GM21526 (cell line): ENCODE data around the gene TNFSF8.

Source experiments
- ATAC-seq: cut with Tn5 transposase; IDR thresholded peaks from one replicate; pipeline ENCODE4 v1.9.1; 2021; ENCODE audit warnings: moderate library complexity; ENCODE audit not compliant: unreplicated experiment, low FRiP score

Gene TNFSF8

DNA sequence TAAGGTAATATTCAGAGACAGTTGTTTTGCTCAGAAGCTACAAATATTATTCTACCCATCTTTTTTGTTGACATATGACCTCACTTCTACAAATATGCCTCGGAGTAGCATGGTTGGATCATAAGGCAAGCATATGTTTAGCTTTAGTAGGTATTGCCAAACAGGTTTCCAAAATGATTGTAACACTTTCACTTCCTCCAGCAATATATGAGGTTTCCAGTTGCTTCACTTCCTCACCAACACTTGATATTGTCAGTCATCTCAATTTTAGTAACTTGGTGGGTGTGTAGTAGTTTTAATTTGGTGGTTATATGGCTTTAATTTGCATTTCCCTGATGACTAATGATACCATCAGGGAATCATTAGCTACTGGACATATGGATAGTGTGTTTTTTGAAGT, 46.7 kb downstream of the TNFSF8 start:
- no peak for ATAC-seq

DNA sequence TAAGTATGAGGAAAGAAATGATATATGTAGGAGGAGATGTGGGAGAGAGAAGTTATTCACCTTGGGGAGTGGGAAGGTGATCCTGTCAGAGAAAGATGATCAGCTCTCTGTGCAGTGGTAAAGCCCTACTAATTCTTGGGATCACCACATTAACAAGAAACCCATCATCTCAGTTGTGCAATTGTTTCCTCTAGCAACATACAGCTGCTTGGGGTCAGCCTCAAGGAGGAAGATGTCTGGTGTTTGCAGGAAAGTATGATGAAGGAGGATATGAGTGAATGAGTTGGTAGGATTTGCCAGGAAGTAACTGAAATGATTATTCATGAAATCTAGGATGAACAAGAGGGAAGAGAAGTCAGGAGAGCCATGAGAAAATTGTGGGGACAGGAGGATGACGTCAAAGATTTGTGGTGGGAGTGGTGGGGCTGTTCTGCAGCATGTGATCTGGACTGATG, 50.1 kb downstream of the TNFSF8 start:
- ATAC-seq, result no peak

DNA sequence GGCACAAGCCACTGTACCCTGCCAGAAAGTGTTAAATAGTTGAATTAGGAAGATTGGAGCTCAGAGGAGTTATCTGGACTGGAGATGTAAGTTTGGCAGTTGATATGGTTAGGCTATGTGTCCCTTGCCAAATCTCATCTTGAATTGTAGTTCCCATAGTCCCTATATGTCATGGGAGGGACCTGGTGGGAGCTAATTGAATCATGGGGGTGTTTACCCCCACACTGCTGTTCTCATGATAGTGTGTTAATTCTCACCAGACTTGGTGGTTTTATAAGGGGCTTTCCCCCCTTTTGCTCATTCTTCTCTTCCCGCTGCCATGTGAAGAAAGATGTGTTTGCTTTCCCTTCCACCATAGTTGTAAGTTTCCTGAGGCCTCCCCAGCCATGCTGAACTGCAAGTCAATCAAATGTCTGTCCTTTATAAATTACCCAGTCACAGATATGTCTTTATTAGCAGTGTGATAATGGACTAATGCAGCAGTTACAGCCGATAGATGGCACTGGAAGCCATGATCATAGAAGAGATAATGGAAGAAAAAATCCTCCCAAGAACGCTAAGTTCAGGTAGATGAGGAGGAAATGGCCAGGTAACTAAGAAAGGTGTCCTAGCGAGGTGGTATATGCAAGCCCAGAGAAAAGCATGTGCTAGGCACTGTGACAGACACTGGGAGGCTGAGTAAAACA, 51.4 kb downstream of the TNFSF8 start:
- no peak for ATAC-seq

DNA sequence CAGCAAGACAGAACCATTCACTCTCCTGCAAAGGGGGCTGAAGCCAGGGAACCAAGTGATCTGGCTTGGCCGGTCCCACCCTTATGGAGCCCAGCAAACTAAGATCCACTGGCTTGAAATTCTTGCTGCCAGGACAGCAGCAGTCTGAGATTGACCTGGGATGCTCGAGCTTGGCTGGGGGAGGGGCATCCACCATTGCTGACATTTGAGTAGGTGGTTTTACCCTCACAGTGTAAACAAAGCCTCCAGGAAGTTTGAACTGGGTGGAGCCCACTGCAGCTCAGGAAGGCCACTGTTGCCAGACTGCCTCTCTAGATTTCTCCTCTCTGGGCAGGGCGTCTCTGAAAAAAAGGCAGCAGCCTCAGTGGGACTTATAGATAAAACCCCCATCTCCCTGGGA, 60.5 kb downstream of the TNFSF8 start:
- ATAC-seq, result no peak

DNA sequence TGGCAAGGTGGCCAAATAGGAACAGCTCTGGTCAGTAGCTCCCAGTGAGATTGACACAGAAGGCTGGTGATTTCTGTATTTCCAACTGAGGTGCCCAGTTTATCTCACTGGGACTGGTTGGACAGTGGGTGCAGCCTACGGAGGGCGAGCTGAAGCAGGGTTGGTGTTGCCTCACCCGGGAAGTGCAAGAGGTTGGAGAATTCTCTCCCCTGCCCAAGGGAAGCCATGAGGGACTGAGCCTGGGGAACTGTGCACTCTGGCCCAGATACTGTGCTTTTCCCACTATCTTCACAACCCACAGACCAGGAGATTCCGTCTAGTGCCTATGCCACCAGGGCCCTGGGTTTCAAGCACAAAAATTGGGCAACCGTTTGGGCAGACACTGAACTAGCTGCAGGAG, 61.0 kb downstream of the TNFSF8 start:
- ATAC-seq, result no peak

DNA sequence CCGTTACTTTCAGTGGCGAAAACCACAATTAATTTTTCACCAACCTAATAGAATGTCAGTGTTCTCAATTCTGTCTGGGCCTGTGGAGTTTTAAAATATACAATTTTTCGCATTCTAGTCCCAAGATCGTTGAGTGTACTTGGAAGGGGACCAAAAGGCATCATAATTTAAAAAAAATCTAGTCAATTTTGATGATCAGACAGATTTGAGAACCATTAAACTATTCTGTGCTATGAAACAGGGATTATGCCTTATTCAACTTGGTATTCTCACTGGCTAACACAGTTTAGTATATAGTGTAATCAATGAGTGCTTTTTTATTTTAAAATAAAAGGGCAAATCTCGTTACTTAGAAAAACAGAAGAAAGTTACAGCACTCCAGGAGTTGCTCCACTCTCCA, 63.1 kb downstream of the TNFSF8 start:
- no peak for ATAC-seq

DNA sequence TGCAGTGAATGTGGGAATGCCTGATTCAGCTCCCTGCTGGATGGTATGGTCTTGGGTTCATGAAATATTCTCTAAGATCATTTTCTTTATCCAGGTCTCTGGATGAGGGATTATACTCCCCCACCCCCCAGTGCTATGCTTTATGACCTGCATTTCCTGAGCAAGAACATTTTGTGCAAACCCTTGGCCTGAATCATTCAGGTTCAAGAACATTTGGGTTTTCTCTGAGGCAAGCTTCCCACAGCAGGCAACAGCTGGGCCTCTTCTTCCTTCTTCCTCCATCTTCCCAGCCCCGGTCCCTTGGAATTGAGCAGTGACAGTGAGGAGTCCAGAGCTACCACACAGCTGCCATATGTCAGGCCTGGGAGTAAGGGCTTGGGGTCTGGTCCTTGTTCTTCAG, 65.9 kb downstream of the TNFSF8 start:
- no peak for ATAC-seq

DNA sequence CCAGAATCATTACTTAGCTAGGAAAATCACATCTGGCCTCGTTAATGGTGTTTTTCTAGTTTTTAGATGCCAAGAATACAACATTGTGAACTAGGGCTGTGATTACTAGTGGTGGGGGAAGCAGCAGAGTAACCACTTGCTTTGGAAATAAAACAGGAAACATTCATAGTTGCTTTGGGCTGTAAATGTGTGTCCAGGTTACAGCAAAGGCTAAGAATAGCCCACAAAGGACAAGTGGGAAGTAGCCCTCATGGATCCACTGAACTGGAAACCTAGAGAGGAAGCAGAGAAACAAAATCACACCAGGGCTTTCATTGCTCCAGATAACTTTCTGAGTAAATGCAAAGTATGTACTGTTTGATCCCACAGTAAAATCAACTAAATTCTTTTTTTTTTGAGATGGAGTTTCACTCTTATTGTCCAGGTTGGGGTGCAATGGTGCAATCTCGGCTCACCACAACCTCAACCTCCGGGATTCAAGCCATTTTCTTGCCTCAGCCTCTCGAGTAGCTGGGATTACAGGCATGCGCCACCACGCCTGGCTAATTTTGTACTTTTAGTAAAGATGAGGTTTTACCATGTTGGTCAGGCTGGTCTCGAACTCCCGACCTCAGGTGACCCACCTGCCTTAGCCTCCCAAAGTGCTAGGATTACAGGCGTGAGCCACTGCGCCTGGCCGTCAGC, 68.3 kb downstream of the TNFSF8 start:
- ATAC-seq, result no peak

DNA sequence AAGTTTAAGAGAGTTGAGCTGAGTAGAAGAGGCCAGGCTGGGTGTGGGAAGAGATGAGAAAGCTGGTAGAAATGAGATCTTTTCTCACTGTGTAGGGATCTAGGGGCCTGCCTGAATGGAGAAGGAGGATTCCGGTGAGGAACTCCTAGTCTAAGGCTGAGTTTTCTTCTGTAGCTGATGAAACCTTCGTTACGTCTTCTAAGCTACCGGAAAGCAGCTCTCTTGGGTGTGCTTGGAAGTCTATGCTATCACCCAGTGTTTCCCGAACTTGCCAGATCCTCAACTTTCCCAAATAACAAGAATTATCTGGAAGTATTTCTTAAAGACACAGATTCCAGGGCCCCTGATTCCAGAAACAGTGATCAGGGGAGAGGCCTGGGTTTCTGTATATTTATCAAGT, 69.1 kb downstream of the TNFSF8 start:
- ATAC-seq, result no peak

DNA sequence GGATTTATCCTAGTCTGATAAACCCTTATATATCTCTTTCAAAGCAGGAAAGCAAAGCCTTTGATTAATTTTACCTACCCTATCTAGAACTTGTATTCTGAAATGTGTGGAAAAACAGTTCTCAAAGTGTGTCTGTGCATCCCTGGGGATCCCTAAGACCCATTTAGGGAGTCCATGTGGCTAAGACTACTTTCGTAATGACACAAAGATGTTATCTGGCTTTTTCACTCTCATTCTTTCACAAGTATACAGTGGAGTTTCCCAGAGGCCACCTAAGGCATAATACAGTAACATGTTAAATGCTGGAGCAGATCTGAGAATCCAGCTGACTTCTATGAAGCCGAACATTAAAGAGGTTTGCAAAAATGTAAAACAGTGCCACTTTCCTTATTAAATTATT, 70.2 kb downstream of the TNFSF8 start:
- ATAC-seq, result no peak

DNA sequence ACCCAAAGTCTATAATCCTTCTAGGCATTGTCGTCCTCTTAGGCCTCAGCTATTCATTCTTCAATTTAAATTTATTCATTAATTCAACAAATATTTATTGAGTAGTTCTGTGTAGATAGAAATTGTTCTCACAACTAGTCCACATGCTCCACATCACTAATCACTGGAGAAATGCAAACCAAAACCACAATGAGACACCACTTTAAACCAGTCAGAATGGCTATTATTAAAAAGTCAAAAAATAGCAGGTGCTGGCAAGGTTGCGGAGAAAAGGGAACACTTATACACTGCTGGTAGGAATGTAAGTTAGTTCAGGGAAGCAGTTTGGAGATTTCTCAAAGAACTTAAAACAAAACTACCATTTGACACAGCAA, 73.5 kb downstream of the TNFSF8 start:
- ATAC-seq, result no peak

DNA sequence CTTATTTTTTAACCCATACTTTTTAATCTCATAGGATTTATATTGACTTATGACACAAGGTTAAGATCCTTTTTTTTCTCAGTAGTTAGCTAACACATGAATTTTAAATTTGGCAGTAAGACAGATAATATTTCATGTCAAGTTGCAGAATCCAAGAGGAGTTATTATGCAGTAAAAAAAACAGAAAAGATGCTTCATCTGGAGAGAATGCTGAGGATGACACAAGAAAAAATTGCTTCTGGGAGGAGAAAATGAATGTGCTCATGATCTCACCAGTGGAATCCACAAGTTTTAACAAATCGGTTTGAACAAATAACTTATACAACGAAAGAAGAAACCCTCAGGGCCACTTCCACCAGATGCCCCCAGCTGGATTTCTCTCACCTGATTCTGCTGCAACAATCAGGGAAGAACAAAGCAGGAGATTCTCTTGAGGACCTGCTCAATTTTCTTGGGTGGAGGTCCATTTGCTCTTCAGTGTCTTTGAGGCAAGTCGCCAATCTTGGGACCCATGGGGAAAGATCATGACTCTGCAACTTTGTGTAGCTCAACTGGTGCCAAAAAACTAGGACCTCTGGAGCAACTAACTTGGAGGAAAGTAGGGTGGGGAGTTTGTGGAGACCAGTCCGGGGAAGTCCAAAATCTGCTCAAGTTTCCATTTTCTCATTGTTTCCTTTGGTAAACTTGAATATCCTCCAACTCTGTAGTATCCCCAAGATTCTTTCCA, 74.0 kb downstream of the TNFSF8 start:
- ATAC-seq, result no peak

DNA sequence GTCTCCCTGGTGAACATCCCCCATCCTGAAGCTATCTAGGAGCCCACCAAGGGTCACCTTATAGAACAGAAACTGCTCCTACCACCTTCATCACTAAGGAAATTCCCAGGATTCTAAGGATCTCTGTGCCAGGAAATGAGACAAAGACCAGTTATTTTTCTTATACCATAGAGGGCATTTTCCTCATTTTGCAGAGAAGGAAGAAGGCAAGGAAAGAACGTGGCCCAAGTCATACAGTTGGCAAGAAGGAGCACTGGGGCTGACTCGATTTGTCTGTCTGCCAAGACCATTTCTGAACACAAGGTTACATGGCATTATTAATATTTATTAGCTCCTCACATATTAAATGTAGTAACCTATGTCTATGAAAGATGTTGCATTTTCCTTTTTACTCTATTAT, 74.9 kb downstream of the TNFSF8 start:
- no peak for ATAC-seq

DNA sequence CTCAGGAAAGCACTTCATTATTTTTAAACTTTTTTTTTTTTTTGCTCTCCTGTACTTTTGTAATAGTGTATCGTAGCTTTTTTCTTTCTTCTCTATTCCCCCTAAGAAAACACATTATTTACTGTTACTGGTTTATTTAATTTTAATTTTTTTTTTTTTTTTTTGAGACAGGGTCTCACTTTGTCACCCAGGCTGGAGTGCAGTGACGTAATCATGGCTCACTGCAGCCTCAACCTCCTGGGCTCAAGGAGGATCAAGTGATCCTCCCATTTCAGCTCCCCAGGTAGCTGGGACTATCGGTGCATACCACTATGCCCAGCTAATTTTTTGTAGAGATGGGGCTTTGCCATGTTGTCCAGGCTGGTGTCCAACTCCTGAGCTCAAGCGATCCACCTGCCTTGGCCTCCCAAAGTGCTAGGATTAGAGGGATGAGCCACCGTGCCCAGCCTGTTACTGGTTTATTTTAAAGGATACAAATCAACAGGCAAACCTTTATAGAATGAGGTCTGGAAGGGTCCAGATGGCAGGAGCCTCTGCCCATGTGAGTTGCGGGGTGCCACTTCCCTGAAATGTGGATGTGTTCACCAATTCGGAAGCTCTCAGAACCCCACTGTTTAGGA, 75.5 kb downstream of the TNFSF8 start:
- ATAC-seq, result no peak

DNA sequence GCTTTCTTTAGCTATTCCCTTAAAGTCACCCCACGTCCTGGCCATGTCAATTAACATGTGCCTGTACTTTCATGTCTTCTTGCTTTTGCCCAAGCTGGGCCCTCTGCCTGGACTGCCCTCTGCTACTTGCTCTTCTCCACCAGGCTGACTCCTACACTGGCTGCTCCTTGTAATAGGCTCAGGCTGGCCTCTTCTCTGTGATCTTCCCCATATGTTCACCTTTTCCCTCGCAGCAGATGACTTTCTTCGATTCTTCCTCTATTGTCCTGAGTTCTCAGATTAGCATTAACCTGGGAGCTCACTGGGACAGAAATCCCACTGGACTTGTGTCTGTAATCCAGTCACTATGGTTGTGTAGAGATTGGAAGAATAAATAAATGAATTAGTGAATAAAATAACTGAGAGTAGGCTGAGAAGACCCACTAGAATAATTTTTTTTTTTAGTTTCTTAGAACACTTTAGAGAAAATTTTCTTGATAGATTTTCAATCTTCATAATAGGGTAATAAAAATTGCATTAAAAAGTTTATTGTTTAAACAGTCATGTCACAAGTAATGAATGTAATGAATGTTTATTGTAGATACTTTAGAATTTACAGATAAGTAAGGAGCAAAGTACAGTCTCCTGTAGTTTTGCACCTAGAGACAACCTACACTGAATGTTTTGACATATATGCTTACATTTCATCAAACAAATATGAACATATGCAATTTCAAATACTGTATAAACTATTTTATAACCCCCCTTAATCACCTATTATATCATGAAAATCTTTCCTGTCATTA, 77.1 kb downstream of the TNFSF8 start:
- ATAC-seq, result no peak

DNA sequence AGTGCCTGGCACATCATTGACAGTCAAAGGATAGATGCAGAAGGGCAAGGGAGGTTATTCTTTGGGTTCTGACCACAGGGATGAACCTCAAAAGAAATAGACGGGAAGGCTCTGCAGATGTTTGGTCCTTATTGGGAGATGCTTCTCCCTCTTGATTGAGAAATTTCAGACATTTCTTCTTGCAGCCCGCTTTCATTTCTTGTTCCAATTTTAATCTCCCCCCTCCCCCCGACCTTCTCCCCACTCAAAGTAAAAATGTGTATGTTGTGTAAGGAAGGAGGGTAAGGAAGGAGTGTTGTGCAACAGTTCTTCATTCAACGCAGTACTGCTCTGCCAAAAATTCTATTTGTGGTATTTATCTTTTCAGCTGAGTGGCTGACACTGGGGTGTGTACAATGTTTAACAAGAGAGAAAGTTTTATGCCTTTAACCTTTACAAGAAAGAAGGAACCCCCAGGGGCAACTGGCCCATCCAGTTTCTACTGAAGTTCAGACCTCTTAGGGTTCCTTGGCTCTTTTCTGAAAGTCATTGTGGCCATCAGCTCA, 78.3 kb downstream of the TNFSF8 start:
- ATAC-seq, result no peak

DNA sequence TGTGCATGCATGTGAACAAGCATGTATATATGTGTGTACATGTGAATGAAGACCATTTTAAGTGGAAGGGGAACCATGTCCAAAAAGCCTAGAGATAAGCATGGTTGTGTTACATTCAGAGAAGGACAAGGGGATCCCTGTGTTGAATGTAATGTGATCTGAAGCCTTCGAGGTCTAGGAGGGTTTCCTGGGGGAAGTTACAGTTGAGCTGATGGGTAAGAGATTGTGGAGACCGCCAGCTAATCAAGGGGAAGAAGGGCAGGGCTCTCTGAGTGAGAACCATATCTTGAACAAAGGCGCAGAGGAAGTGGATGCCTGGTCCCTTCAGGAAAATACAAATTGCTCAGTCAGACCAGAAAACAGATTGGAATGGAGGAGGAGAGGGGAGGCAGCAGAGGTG, 79.1 kb downstream of the TNFSF8 start:
- ATAC-seq, result no peak
